Neural progenitor cell (in vitro differentiated cells): ENCODE results near the gene NAGK. TPM values are rescaled to one million over a fixed set of nuclear protein-coding genes. Genes with fewer than 3 reads are reported as not detected.

Experiments
- DNase-seq: peaks from one replicate; pipeline ENCODE4 v3.0.0-alpha.2; 2016; ENCODE audit warnings: low spot score
- H2AFZ ChIP-seq: fragments of 200-600 bp; sonication (generic); replicated peaks from 2 replicates; pipeline ENCODE4 v1.6.1; 2016; ENCODE audit warnings: antibody characterized with exemption
- H3F3A ChIP-seq: fragments of 200-600 bp; sonication (generic); 2 replicates; pipeline ENCODE4 v1.6.1; 2016; ENCODE audit warnings: antibody characterized with exemption, low read depth
- H3K27ac ChIP-seq: fragments of 200-600 bp; sonication (generic); 2 replicates; pipeline ENCODE4 v1.5.1; 2016; ENCODE audit warnings: mild to moderate bottlenecking
- H3K27me3 ChIP-seq: fragments of 200-600 bp; sonication (generic); 2 replicates; pipeline ENCODE4 v1.6.1; 2016; ENCODE audit warnings: mild to moderate bottlenecking, moderate library complexity
- H3K36me3 ChIP-seq: fragments of 200-600 bp; sonication (generic); 2 replicates; pipeline ENCODE4 v1.5.1; 2016
- H3K4me1 ChIP-seq: fragments of 200-600 bp; sonication (generic); 2 replicates; pipeline ENCODE4 v1.6.1; 2016; ENCODE audit warnings: mixed run types
- H3K4me2 ChIP-seq: fragments of 200-600 bp; sonication (generic); 2 replicates; pipeline ENCODE4 v1.6.1; 2016
- H3K4me3 ChIP-seq: fragments of 200-600 bp; sonication (generic); 2 replicates; pipeline ENCODE4 v1.5.1; 2016
- H3K79me2 ChIP-seq: fragments of 200-600 bp; sonication (generic); 2 replicates; pipeline ENCODE4 v1.6.1; 2016; ENCODE audit warnings: low read depth
- H3K9ac ChIP-seq: fragments of 200-600 bp; sonication (generic); 2 replicates; pipeline ENCODE4 v1.6.1; 2016
- H3K9me3 ChIP-seq: fragments of 200-600 bp; sonication (generic); 2 replicates; pipeline ENCODE4 v1.5.1; 2016; ENCODE audit warnings: low read depth
- H4K20me1 ChIP-seq: fragments of 200-600 bp; sonication (generic); 2 replicates; pipeline ENCODE4 v1.6.1; 2016; ENCODE audit warnings: low read depth
- H3K27ac Mint-ChIP-seq: 3 replicates; pipeline ENCODE4 v1.8.0; 2021; ENCODE audit warnings: mixed read lengths
- H3K27me3 Mint-ChIP-seq: 2 replicates; pipeline ENCODE4 v1.8.0; 2022; ENCODE audit warnings: low read depth, mild to moderate bottlenecking, inconsistent platforms, moderate library complexity, mixed read lengths; ENCODE audit not compliant: insufficient read depth
- H3K36me3 Mint-ChIP-seq: 3 replicates; pipeline ENCODE4 v1.8.0; 2021; ENCODE audit warnings: mixed read lengths
- H3K4me1 Mint-ChIP-seq: 3 replicates; pipeline ENCODE4 v1.8.0; 2021; ENCODE audit warnings: mixed read lengths
- H3K4me3 Mint-ChIP-seq: 3 replicates; pipeline ENCODE4 v1.8.0; 2021; ENCODE audit warnings: mild to moderate bottlenecking, moderate library complexity, mixed read lengths
- H3K9me3 Mint-ChIP-seq: 3 replicates; pipeline ENCODE4 v1.8.0; 2020; ENCODE audit warnings: mixed read lengths
- CTCF ChIP-seq: fragments of 200-600 bp; sonication (generic); IDR thresholded peaks from 2 replicates; pipeline ENCODE4 v1.5.1; 2017; ENCODE audit warnings: antibody characterized with exemption, mild to moderate bottlenecking
- EZH2 ChIP-seq: fragments of 200-600 bp; sonication (generic); IDR thresholded peaks from 2 replicates; pipeline ENCODE4 v1.6.1; 2017; ENCODE audit warnings: antibody characterized with exemption, mild to moderate bottlenecking, moderate library complexity
- EZH2phosphoT487 ChIP-seq: fragments of 200-600 bp; sonication (generic); IDR thresholded peaks from 2 replicates; pipeline ENCODE4 v1.6.1; 2017; ENCODE audit warnings: antibody characterized with exemption
- total RNA-seq: library from RNA; depleted of rRNA; stranded (reverse); fragments of >200 nt; gene quantifications from 2 replicates; pipeline ENCODE4 v1.2.3, GENCODE V29; 2015; ENCODE audit warnings: low replicate concordance

NAGK gene
- total RNA-seq, 1 donor from 2014 or later = 18.4 TPM

DNA sequence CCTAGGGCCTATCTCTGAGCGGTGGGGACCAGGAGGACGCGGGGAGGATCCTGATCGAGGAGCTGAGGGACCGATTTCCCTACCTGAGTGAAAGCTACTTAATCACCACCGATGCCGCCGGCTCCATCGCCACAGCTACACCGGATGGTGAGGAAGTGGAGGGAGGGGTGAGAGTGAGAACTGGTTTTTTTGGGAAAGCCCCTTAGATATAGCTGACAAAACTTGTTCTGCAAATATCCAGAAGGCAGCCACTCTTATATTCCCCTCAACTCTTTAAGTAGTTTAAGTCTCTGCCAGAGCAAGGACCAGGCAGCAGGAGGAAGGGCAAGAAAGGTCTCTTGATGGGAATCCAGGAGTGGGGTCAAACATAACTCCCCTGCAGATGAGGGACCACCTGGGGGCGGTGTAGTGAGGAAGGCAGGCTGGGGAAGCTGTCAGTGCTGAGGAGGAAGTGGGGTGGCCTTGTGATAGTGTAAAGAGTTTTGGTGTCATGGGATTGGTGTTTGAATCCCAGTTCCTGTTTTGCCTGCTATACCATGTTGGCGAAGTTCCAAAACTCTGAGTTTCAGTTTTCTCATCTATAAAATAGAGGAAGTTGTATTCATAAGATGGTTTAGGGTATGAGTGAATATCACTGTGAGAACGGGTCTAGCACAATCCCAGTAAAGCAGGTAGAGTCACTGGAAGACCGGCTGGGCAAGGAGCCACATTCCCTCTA lies 3.4 kb downstream of the NAGK start:
- no peak for TF ChIP-seq EZH2
- no peak for TF ChIP-seq EZH2phosphoT487
- TF ChIP-seq CTCF = no peak
- no peaks in the 10 kb centered on the region for H3F3A ChIP-seq
- no peak overlapping the region for H3K4me3 ChIP-seq
- no peaks in the 10 kb centered on the region for H3K9me3 ChIP-seq
- Mint-ChIP-seq H3K36me3 (peaks cover 8% of the 10 kb centered on the region), H3K4me1 (peaks cover 18% of the 10 kb centered on the region), H3K4me3 (no peak overlapping the region), H3K27ac (no peak overlapping the region), H3K27me3 (peaks cover 8% of the 10 kb centered on the region), H3K9me3 (no peaks in the 10 kb centered on the region)
- no peak overlapping the region for H2AFZ ChIP-seq
- H3K79me2 ChIP-seq = peaks cover 19% of the 10 kb centered on the region
- H3K4me2 ChIP-seq = no peak overlapping the region
- no peak overlapping the region for H3K9ac ChIP-seq
- no peak for DNase-seq
- no peaks in the 10 kb centered on the region for H3K27me3 ChIP-seq
- no peaks in the 10 kb centered on the region for H4K20me1 ChIP-seq
- peaks cover 12% of the 10 kb centered on the region for H3K4me1 ChIP-seq
- no peak overlapping the region for H3K27ac ChIP-seq
- no peaks in the 10 kb centered on the region for H3K36me3 ChIP-seq

DNA sequence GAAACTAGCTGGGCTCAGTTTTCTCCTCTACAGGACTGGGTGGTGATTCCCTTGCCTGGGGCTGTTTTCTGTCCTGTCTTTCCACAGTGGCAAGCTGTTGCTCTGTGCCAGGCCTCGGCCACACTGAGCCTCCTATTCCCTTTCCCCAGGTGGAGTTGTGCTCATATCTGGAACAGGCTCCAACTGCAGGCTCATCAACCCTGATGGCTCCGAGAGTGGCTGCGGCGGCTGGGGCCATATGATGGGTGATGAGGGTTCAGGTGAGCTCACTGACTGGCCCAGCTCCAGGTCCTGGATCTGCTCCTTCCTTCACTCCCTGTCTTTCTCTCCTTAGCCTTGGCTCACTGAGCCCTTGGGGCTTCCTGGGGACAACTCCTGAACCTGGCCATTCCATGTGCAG lies 4.0 kb downstream of the NAGK start:
- Histone ChIP-seq H3K9me3 (no peaks in the 10 kb centered on the region), H4K20me1 (no peaks in the 10 kb centered on the region), H3K27ac (no peak overlapping the region), H3F3A (no peaks in the 10 kb centered on the region), H3K4me2 (no peak overlapping the region), H3K27me3 (no peaks in the 10 kb centered on the region), H3K9ac (no peak overlapping the region), H2AFZ (no peak overlapping the region), H3K36me3 (no peaks in the 10 kb centered on the region), H3K4me3 (no peak overlapping the region), H3K79me2 (peaks cover 19% of the 10 kb centered on the region), H3K4me1 (peaks cover 9% of the 10 kb centered on the region)
- peaks cover 8% of the 10 kb centered on the region for H3K27me3 Mint-ChIP-seq
- H3K4me3 Mint-ChIP-seq = no peak overlapping the region
- TF ChIP-seq EZH2phosphoT487 (no peak), CTCF (no peak), EZH2 (no peak)
- no peak overlapping the region for H3K27ac Mint-ChIP-seq
- no peaks in the 10 kb centered on the region for H3K9me3 Mint-ChIP-seq
- peaks cover 13% of the 10 kb centered on the region for H3K4me1 Mint-ChIP-seq
- DNase-seq = no peak
- H3K36me3 Mint-ChIP-seq = peaks cover 10% of the 10 kb centered on the region

- TF ChIP-seq EZH2 = no peak
- TF ChIP-seq CTCF = no peak
- TF ChIP-seq EZH2phosphoT487 = no peak
- H3F3A ChIP-seq = no peaks in the 10 kb centered on the region
- Mint-ChIP-seq H3K27me3 (peaks cover 5% of the 10 kb centered on the region), H3K4me3 (peak overlapping the region; percentile 34), H3K36me3 (peaks cover 10% of the 10 kb centered on the region), H3K4me1 (peaks cover 13% of the 10 kb centered on the region), H3K27ac (peak overlapping the region; percentile 9), H3K9me3 (no peaks in the 10 kb centered on the region)
- peaks cover 7% of the 10 kb centered on the region for H3K4me1 ChIP-seq
- DNase-seq = no peak
- H3K79me2 ChIP-seq = peaks cover 19% of the 10 kb centered on the region
- no peak overlapping the region for H3K4me3 ChIP-seq
- no peaks in the 10 kb centered on the region for H3K36me3 ChIP-seq
- no peak overlapping the region for H3K9ac ChIP-seq
- no peaks in the 10 kb centered on the region for H4K20me1 ChIP-seq
- no peak overlapping the region for H3K4me2 ChIP-seq
- no peaks in the 10 kb centered on the region for H3K9me3 ChIP-seq
- H2AFZ ChIP-seq = no peak overlapping the region
- no peaks in the 10 kb centered on the region for H3K27me3 ChIP-seq
- H3K27ac ChIP-seq = no peak overlapping the region
These were observed 5.0 kb downstream of the NAGK start for GRCh38 chr2:71073475-71073874.
